Nephron progenitor cell (in vitro differentiated cells): ENCODE measurements around the gene TLE1.

ENCODE experiments used
- DNase-seq: peaks from one replicate; pipeline ENCODE4 v3.0.0; 2021
- H3K27ac Mint-ChIP-seq: 2 replicates; pipeline ENCODE4 v1.8.0; 2021; ENCODE audit warnings: mild to moderate bottlenecking, moderate library complexity, mixed read lengths
- H3K27me3 Mint-ChIP-seq: 2 replicates; pipeline ENCODE4 v1.8.0; 2021; ENCODE audit warnings: mild to moderate bottlenecking, low read depth, mixed read lengths; ENCODE audit not compliant: poor library complexity
- H3K36me3 Mint-ChIP-seq: 2 replicates; pipeline ENCODE4 v1.8.0; 2021; ENCODE audit warnings: low read depth, mixed read lengths
- H3K4me1 Mint-ChIP-seq: 2 replicates; pipeline ENCODE4 v1.8.0; 2021; ENCODE audit warnings: mixed read lengths
- H3K4me3 Mint-ChIP-seq: 2 replicates; pipeline ENCODE4 v1.8.0; 2021; ENCODE audit warnings: mild to moderate bottlenecking, moderate library complexity, mixed read lengths
- H3K9me3 Mint-ChIP-seq: 2 replicates; pipeline ENCODE4 v1.8.0; 2021; ENCODE audit warnings: mild to moderate bottlenecking, moderate library complexity, mixed read lengths
- CTCF ChIP-seq: fragments of 200-600 bp; sonication (generic); IDR thresholded peaks from 2 replicates; pipeline ENCODE4 v1.5.0; 2021; ENCODE audit warnings: antibody characterized with exemption

The TLE1 gene

GRCh38 chr9:81632599-81632998, 56.7 kb downstream of the TLE1 start:
- peaks cover 57% of the 10 kb centered on the region for H3K4me1 Mint-ChIP-seq
- no peak overlapping the region for H3K4me3 Mint-ChIP-seq
- no peaks in the 10 kb centered on the region for H3K27me3 Mint-ChIP-seq
- H3K27ac Mint-ChIP-seq = no peak overlapping the region
- H3K9me3 Mint-ChIP-seq = no peaks in the 10 kb centered on the region
- no peak for DNase-seq
- TF ChIP-seq CTCF = no peak
- peaks cover 41% of the 10 kb centered on the region for H3K36me3 Mint-ChIP-seq

DNA sequence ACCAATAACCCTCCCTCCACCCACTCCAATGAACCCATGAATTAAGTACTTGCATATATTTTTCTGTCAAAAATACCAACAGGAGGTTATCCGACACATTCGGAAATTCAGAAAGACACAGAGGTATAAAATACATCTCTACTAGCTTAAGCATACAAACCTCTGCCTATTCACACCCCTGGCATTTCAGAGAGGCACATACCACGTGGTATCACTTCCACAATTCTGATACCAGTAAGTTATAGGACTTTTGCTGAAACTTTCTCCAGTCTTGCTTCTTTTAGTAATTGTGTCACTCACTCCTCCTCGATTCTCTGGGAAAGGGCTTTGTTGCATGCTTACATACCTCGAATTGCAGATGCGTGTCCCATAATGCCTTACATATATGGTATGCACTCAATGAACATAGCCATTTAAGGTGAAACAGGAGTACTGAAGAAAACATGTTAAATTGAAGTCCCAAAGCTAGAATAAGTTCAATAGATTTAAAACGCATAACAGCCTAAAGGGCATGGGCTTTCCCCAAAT, 58.1 kb downstream of the TLE1 start:
- Mint-ChIP-seq H3K9me3 (no peaks in the 10 kb centered on the region), H3K36me3 (peaks cover 41% of the 10 kb centered on the region), H3K27me3 (no peaks in the 10 kb centered on the region), H3K4me1 (peaks cover 60% of the 10 kb centered on the region), H3K27ac (peak overlapping the region; percentile 46), H3K4me3 (no peak overlapping the region)
- TF ChIP-seq CTCF = no peak
- no peak for DNase-seq

GRCh38 chr9:81629440-81629839, 59.9 kb downstream of the TLE1 start:
- Mint-ChIP-seq H3K27ac (no peak overlapping the region), H3K4me1 (peaks cover 49% of the 10 kb centered on the region)

GRCh38 chr9:81628897-81629296, 60.5 kb downstream of the TLE1 start:
- Mint-ChIP-seq H3K4me1 (peaks cover 47% of the 10 kb centered on the region), H3K36me3 (peaks cover 45% of the 10 kb centered on the region), H3K9me3 (no peaks in the 10 kb centered on the region), H3K27me3 (no peaks in the 10 kb centered on the region), H3K4me3 (no peak overlapping the region), H3K27ac (no peak overlapping the region)
- no peak for TF ChIP-seq CTCF
- no peak for DNase-seq

More at GRCh38 chr9:81629440-81629839, 59.9 kb downstream of the TLE1 start:
- peaks cover 46% of the 10 kb centered on the region for H3K36me3 Mint-ChIP-seq
- H3K9me3 Mint-ChIP-seq = no peaks in the 10 kb centered on the region
- DNase-seq = no peak
- no peak overlapping the region for H3K4me3 Mint-ChIP-seq
- no peak for TF ChIP-seq CTCF
- H3K27me3 Mint-ChIP-seq = no peaks in the 10 kb centered on the region

DNA sequence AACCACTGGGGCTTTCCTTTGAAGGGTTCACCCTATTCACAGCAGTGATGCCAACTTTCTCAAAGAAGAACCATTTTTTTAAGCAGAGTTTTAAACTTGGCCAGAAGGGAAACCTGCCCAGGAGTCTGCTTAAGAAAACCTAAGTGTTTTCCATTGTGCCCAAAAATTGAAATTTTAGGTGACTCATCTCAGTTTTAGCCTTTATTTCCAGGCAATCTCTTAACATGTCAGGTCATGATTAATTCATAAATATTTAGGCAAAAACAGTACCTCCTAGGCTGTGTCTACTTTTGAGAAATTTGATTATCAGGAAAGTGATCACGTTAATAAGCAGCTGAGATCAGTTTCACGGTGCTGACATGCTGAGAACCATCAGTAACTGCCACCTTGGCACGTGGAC, 61.9 kb downstream of the TLE1 start:
- Mint-ChIP-seq H3K36me3 (peaks cover 34% of the 10 kb centered on the region), H3K9me3 (no peaks in the 10 kb centered on the region), H3K27me3 (no peaks in the 10 kb centered on the region), H3K27ac (no peak overlapping the region), H3K4me3 (no peak overlapping the region), H3K4me1 (peaks cover 49% of the 10 kb centered on the region)
- DNase-seq = no peak
- TF ChIP-seq CTCF = no peak

GRCh38 chr9:81626511-81626910, 62.8 kb downstream of the TLE1 start:
- TF ChIP-seq CTCF = no peak
- no peak overlapping the region for H3K4me3 Mint-ChIP-seq
- DNase-seq = no peak
- peaks cover 24% of the 10 kb centered on the region for H3K36me3 Mint-ChIP-seq
- H3K27ac Mint-ChIP-seq = peak overlapping the region; percentile 50
- H3K9me3 Mint-ChIP-seq = no peaks in the 10 kb centered on the region
- H3K4me1 Mint-ChIP-seq = peaks cover 58% of the 10 kb centered on the region
- H3K27me3 Mint-ChIP-seq = no peaks in the 10 kb centered on the region
